HCT116 (cell line): Measurements from ENCODE around the gene ECT2. TPM values are rescaled to one million over a fixed set of nuclear protein-coding genes. Genes with fewer than 3 reads are reported as not detected.

ENCODE experiments used
- ATAC-seq: fragments of 200-7000 bp; cut with Tn5 transposase; 2 replicates; pipeline ENCODE4 v1.9.1; 2020; ENCODE audit warnings: mild to moderate bottlenecking, moderate library complexity
- BruUV-seq: library from RNA; stranded (reverse); fragments of 400-500 nt; replicated peaks from 2 replicates; lab custom pipeline; 2021; lab: Mats Ljungman, UMichigan
- CTCF ChIA-PET: fragments of 300-600 bp; sonication (Branson Sonifier 250); formaldehyde crosslinking; loops from one replicate; lab custom pipeline; 2021; ENCODE audit warnings: antibody characterized with exemption; lab: Charles Lee
- POLR2A ChIA-PET: fragments of 300-600, 350-600 bp; sonication (Branson Sonifier 250); formaldehyde crosslinking; loops from one replicate; lab custom pipeline; 2021; ENCODE audit warnings: antibody characterized with exemption; lab: Charles Lee
- RAD21 ChIA-PET, 2 experiments: fragments of 300-600 bp; sonication (Branson Sonifier 250); formaldehyde crosslinking; loops; one replicate each; lab custom pipeline; 2023; ENCODE audit warnings: low total read pairs in 2 of 2; ENCODE audit not compliant: uncharacterized antibody in 2 of 2, unreplicated experiment in 2 of 2, low non-redundant PET in 1 of 2; lab: Charles Lee
- DNase-seq: peaks from one replicate; pipeline ENCODE4 v3.0.0-alpha.2; 2010; ENCODE audit warnings: low read depth, low spot score
- H2AFZ ChIP-seq: fragments of 200-600 bp; shearing (Covaris generic), sonication (generic); 2 replicates; pipeline ENCODE4 v1.6.1; 2017; ENCODE audit warnings: low read depth, mixed run types, mixed read lengths, antibody characterized with exemption, low read length; ENCODE audit not compliant: poor library complexity, severe bottlenecking
- H3K27ac ChIP-seq: 2 replicates; pipeline ENCODE4 v1.5.1; 2012; ENCODE audit warnings: low read depth, low read length
- H3K27me3 ChIP-seq: fragments of 200-600 bp; sonication (generic); 2 replicates; pipeline ENCODE4 v1.6.1; 2016; ENCODE audit warnings: mixed run types, low read length, mixed read lengths; ENCODE audit not compliant: insufficient read depth
- H3K36me3 ChIP-seq, 2 experiments: fragments of 200-500 bp in 1 of 2; fragments of 200-600 bp in 1 of 2; sonication (Bioruptor generic) in 1 of 2; sonication (generic) in 1 of 2; 2 replicates each; pipeline versions ENCODE4 v1.5.1 to v1.6.1; 2014 to 2016; ENCODE audit warnings: low read length in 2 of 2, inconsistent platforms in 1 of 2, mixed read lengths in 1 of 2, mixed run types in 1 of 2; ENCODE audit not compliant: insufficient read depth in 2 of 2, control insufficient read depth in 1 of 2
- H3K4me1 ChIP-seq, 2 experiments: fragments of 200-600 bp in 1 of 2; sonication (generic) in 1 of 2; 2 replicates each; pipeline versions ENCODE4 v1.5.1 to v1.6.1; 2012 to 2017; ENCODE audit warnings: low read length in 2 of 2, inconsistent platforms in 1 of 2, mild to moderate bottlenecking in 1 of 2, mixed read lengths in 1 of 2, mixed run types in 1 of 2, moderate library complexity in 1 of 2; ENCODE audit not compliant: insufficient read depth in 2 of 2, control insufficient read depth in 1 of 2
- H3K4me2 ChIP-seq: fragments of 200-600 bp; sonication (generic); 2 replicates; pipeline ENCODE4 v1.6.1; 2017; ENCODE audit warnings: mixed run types, low read length, mixed read lengths
- H3K4me3 ChIP-seq, 2 experiments: fragments of 200-600 bp in 1 of 2; sonication (generic) in 1 of 2; replicated peaks in 1 of 2; 2 replicates each; pipeline ENCODE4 v1.5.1; 2011 to 2016; ENCODE audit warnings: low read length in 2 of 2, control low read depth in 1 of 2, low read depth in 1 of 2, mild to moderate bottlenecking in 1 of 2, mixed read lengths in 1 of 2, mixed run types in 1 of 2
- H3K79me2 ChIP-seq: fragments of 200-600 bp; sonication (generic); 2 replicates; pipeline ENCODE4 v1.6.1; 2017; ENCODE audit warnings: mild to moderate bottlenecking, mixed run types, low read length, moderate library complexity, mixed read lengths; ENCODE audit not compliant: insufficient read depth
- H3K9ac ChIP-seq: fragments of 200-600 bp; sonication (generic); 2 replicates; pipeline ENCODE4 v1.6.1; 2016; ENCODE audit warnings: low read length, mixed read lengths
- H3K9me2 ChIP-seq: fragments of 200-600 bp; sonication (generic), shearing (Covaris generic); 2 replicates; pipeline ENCODE4 v1.6.1; 2017; ENCODE audit warnings: mixed run types, mild to moderate bottlenecking, moderate library complexity; ENCODE audit not compliant: insufficient read depth
- H3K9me3 ChIP-seq, 2 experiments: fragments of 200-500 bp in 1 of 2; fragments of 200-600 bp in 1 of 2; sonication (Bioruptor generic) in 1 of 2; sonication (generic) in 1 of 2; 2 replicates each; pipeline ENCODE4 v1.6.1; 2014 to 2017; ENCODE audit warnings: low read length in 2 of 2, mixed read lengths in 2 of 2, inconsistent platforms in 1 of 2, low read depth in 1 of 2, mild to moderate bottlenecking in 1 of 2, mixed run types in 1 of 2, moderate library complexity in 1 of 2; ENCODE audit not compliant: control insufficient read depth in 1 of 2, insufficient read depth in 1 of 2
- H4K20me1 ChIP-seq: fragments of 200-600 bp; sonication (generic), shearing (Covaris generic); 2 replicates; pipeline ENCODE4 v1.6.1; 2017; ENCODE audit warnings: mixed run types, mild to moderate bottlenecking, moderate library complexity; ENCODE audit not compliant: insufficient read depth
- CBX3 ChIP-seq: IDR thresholded peaks from 2 replicates; pipeline ENCODE4 v1.6.1; 2012; ENCODE audit warnings: low read depth
- EGR1 ChIP-seq: IDR thresholded peaks from 2 replicates; pipeline ENCODE4 v1.6.1; 2012; ENCODE audit warnings: low read depth
- ELF1 ChIP-seq: IDR thresholded peaks from 2 replicates; pipeline ENCODE4 v1.6.1; 2012; ENCODE audit warnings: low read depth, borderline replicate concordance
- EZH2 ChIP-seq: fragments of 200-600 bp; sonication (generic); IDR thresholded peaks from 2 replicates; pipeline ENCODE4 v1.6.1; 2017; ENCODE audit warnings: antibody characterized with exemption, mixed run types
- FOSL1 ChIP-seq: IDR thresholded peaks from 2 replicates; pipeline ENCODE4 v1.6.1; 2012; ENCODE audit warnings: low read depth
- JUND ChIP-seq: IDR thresholded peaks from 2 replicates; pipeline ENCODE4 v1.6.1; 2012
- POLR2A ChIP-seq: IDR thresholded peaks from 2 replicates; pipeline ENCODE4 v1.7.0; 2011; ENCODE audit warnings: borderline replicate concordance; ENCODE audit not compliant: insufficient read depth, insufficient read length; ENCODE audit errors: extremely low read depth
- POLR2AphosphoS5 ChIP-seq: IDR thresholded peaks from 2 replicates; pipeline ENCODE4 v1.6.1; 2011; ENCODE audit warnings: mild to moderate bottlenecking, low read depth, low read length, moderate library complexity
- RAD21 ChIP-seq: IDR thresholded peaks from 2 replicates; pipeline ENCODE4 v1.6.1; 2012; ENCODE audit warnings: low read depth, mild to moderate bottlenecking
- SIN3A ChIP-seq: IDR thresholded peaks from 2 replicates; pipeline ENCODE4 v1.6.1; 2012; ENCODE audit warnings: low read depth
- SP1 ChIP-seq: IDR thresholded peaks from 2 replicates; pipeline ENCODE4 v1.6.1; 2012; ENCODE audit warnings: low read depth
- SRF ChIP-seq: IDR thresholded peaks from 2 replicates; pipeline ENCODE4 v1.6.1; 2012; ENCODE audit warnings: low read depth
- TCF7L2 ChIP-seq: IDR thresholded peaks from 2 replicates; pipeline ENCODE4 v1.7.0; 2011; ENCODE audit warnings: borderline replicate concordance, inconsistent platforms; ENCODE audit not compliant: insufficient read depth, insufficient read length; ENCODE audit errors: extremely low read depth
- YY1 ChIP-seq: IDR thresholded peaks from 2 replicates; pipeline ENCODE4 v1.6.1; 2011; ENCODE audit warnings: low read length, low read depth, moderate library complexity, mild to moderate bottlenecking; ENCODE audit not compliant: insufficient replicate concordance; ENCODE audit errors: extremely low read depth
- ZFX ChIP-seq: fragments of 450-650 bp; IDR thresholded peaks from 2 replicates; pipeline ENCODE4 v1.6.1; 2017
- ZNF274 ChIP-seq: fragments of 200-500 bp; sonication (Bioruptor generic); IDR thresholded peaks from 2 replicates; pipeline ENCODE4 v1.6.1; 2014; ENCODE audit warnings: mild to moderate bottlenecking, low read depth, low read length, inconsistent platforms
- intact Hi-C: fragments of 100-400 bp; cut with micrococcal nuclease; formaldehyde crosslinking; loops from 2 replicates; pipeline ENCODE4 v1.10.0; 2022
- total RNA-seq: library from RNA; stranded (reverse); gene quantifications from one replicate; pipeline ENCODE4 v1.2.1, GENCODE V29; 2021; ENCODE audit not compliant: unreplicated experiment
- TF ChIP-seq, protein P1 (sequence below), 3 experiments: fragments of 200-600 bp in 1 of 3; sonication (generic) in 1 of 3; IDR thresholded peaks in 2 of 3; conservative IDR thresholded peaks in 1 of 3; 2 replicates each; pipeline ENCODE4 v1.5.1; 2012 to 2017; ENCODE audit warnings: low read depth in 2 of 3, low read length in 2 of 3, antibody characterized with exemption in 1 of 3, borderline replicate concordance in 1 of 3, control low read depth in 1 of 3, mild to moderate bottlenecking in 1 of 3, mixed read lengths in 1 of 3, mixed run types in 1 of 3, moderate library complexity in 1 of 3; ENCODE audit not compliant: insufficient read depth in 1 of 3
- TF ChIP-seq, protein P2 (sequence below): IDR thresholded peaks from 2 replicates; pipeline ENCODE4 v1.6.1; 2012
- TF ChIP-seq, protein P3 (sequence below): IDR thresholded peaks from 2 replicates; pipeline ENCODE4 v1.6.1; 2012; ENCODE audit warnings: low read depth
- TF ChIP-seq, protein P4 (sequence below): IDR thresholded peaks from 2 replicates; pipeline ENCODE4 v1.6.1; 2012

Gene ECT2
- total RNA-seq, 1 experiment from 2014 or later: 95.6 TPM

DNA sequence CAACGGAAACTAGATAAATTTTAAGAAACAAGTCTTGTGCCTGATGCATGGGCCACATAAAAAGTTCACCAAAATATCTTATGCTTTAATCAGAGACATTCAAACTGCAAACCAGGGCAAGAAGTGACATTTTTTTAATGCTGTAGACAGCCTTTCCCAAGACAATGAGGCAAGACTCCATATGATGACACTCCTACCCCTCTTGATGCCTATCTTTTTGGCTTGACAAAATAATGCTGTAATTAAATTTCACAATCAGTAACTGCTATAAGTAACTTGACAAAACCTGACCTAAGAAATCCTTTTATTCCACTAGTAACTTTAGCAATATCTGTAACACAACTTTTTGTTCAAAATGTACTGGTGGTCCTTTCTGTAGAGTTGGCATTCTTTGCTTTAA lies 48.7 kb downstream of the ECT2 start:
- CTCF ChIA-PET: no interaction called here
- Histone ChIP-seq H3K27me3 (no peaks in the 10 kb centered on the region), H3K4me1 (no peaks in the 10 kb centered on the region), H2AFZ (no peak overlapping the region), H3K4me2 (no peak overlapping the region), H3K4me3 (no peak overlapping the region), H3K27ac (no peak overlapping the region), H3K9me3 (no peaks in the 10 kb centered on the region), H3K9me2 (no peaks in the 10 kb centered on the region), H3K36me3 (peaks cover 4 to 8% of the 10 kb centered on the region in 2 experiments), H4K20me1 (no peaks in the 10 kb centered on the region), H3K9ac (no peak overlapping the region), H3K79me2 (peaks cover 70% of the 10 kb centered on the region)
- ATAC-seq (no peak), DNase-seq (no peak)
- BruUV-seq: no TSS peak
- POLR2A ChIA-PET: no interaction called here
- RAD21 ChIA-PET: no interaction called here
- intact Hi-C loops: no loop called here
- TF ChIP-seq CBX3 (no peak), SIN3A (no peak), ELF1 (no peak), SRF (no peak), EZH2 (no peak), RAD21 (no peak), ZNF274 (no peak), JUND (no peak), FOSL1 (no peak), POLR2AphosphoS5 (no peak), YY1 (no peak), SP1 (no peak), POLR2A (no peak), EGR1 (no peak), TCF7L2 (no peak), ZFX (no peak)
- TF ChIP-seq, protein P1, sequence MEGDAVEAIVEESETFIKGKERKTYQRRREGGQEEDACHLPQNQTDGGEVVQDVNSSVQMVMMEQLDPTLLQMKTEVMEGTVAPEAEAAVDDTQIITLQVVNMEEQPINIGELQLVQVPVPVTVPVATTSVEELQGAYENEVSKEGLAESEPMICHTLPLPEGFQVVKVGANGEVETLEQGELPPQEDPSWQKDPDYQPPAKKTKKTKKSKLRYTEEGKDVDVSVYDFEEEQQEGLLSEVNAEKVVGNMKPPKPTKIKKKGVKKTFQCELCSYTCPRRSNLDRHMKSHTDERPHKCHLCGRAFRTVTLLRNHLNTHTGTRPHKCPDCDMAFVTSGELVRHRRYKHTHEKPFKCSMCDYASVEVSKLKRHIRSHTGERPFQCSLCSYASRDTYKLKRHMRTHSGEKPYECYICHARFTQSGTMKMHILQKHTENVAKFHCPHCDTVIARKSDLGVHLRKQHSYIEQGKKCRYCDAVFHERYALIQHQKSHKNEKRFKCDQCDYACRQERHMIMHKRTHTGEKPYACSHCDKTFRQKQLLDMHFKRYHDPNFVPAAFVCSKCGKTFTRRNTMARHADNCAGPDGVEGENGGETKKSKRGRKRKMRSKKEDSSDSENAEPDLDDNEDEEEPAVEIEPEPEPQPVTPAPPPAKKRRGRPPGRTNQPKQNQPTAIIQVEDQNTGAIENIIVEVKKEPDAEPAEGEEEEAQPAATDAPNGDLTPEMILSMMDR (IDR thresholded peaks at IDR 0.05 in 2 of 3, conservative IDR thresholded peaks at IDR 0.05 in 1 of 3; ENCODE audit: borderline replicate concordance in 1 of 3, insufficient read depth in 1 of 3, low read depth in 2 of 3, low read length in 2 of 3): no peak
- TF ChIP-seq, protein P2, sequence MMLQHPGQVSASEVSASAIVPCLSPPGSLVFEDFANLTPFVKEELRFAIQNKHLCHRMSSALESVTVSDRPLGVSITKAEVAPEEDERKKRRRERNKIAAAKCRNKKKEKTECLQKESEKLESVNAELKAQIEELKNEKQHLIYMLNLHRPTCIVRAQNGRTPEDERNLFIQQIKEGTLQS: no peak
- TF ChIP-seq, protein P3, sequence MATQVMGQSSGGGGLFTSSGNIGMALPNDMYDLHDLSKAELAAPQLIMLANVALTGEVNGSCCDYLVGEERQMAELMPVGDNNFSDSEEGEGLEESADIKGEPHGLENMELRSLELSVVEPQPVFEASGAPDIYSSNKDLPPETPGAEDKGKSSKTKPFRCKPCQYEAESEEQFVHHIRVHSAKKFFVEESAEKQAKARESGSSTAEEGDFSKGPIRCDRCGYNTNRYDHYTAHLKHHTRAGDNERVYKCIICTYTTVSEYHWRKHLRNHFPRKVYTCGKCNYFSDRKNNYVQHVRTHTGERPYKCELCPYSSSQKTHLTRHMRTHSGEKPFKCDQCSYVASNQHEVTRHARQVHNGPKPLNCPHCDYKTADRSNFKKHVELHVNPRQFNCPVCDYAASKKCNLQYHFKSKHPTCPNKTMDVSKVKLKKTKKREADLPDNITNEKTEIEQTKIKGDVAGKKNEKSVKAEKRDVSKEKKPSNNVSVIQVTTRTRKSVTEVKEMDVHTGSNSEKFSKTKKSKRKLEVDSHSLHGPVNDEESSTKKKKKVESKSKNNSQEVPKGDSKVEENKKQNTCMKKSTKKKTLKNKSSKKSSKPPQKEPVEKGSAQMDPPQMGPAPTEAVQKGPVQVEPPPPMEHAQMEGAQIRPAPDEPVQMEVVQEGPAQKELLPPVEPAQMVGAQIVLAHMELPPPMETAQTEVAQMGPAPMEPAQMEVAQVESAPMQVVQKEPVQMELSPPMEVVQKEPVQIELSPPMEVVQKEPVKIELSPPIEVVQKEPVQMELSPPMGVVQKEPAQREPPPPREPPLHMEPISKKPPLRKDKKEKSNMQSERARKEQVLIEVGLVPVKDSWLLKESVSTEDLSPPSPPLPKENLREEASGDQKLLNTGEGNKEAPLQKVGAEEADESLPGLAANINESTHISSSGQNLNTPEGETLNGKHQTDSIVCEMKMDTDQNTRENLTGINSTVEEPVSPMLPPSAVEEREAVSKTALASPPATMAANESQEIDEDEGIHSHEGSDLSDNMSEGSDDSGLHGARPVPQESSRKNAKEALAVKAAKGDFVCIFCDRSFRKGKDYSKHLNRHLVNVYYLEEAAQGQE: no peak
- TF ChIP-seq, protein P4, sequence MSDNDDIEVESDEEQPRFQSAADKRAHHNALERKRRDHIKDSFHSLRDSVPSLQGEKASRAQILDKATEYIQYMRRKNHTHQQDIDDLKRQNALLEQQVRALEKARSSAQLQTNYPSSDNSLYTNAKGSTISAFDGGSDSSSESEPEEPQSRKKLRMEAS: no peak
